Activated T-cell treated with anti-CD3 and anti-CD28 coated beads, Interleukin-2, amount 50 U/mL, for 4 hours (primary cell): ENCODE measurements around the gene XAF1. TPM values are rescaled to one million over a fixed set of nuclear protein-coding genes. Genes with fewer than 3 reads are reported as not detected.
"Not testable (repeated sequence)": the region's sequence is repeated elsewhere in the genome, so short reads cannot be mapped to it uniquely, and the experiment has no call there.

Source experiments
- ATAC-seq, 2 donors: fragments of 200-7000 bp; cut with Tn5 transposase; one replicate each; pipeline ENCODE4 v1.10.0; 2021
- DNase-seq: peaks from one replicate; pipeline ENCODE4 v3.0.0-alpha.2; 2020
- H3K27me3 Mint-ChIP-seq: one replicate; pipeline ENCODE4 v1.8.0; 2021; ENCODE audit warnings: low read depth, mixed read lengths
- H3K36me3 Mint-ChIP-seq: one replicate; pipeline ENCODE4 v1.8.0; 2022; ENCODE audit warnings: mixed read lengths; ENCODE audit not compliant: insufficient read depth
- H3K4me1 Mint-ChIP-seq: one replicate; pipeline ENCODE4 v1.8.0; 2021; ENCODE audit warnings: low read depth, mixed read lengths
- H3K4me3 Mint-ChIP-seq: one replicate; pipeline ENCODE4 v1.8.0; 2021; ENCODE audit warnings: mild to moderate bottlenecking, moderate library complexity, mixed read lengths
- H3K9me3 Mint-ChIP-seq: one replicate; pipeline ENCODE4 v1.8.0; 2021; ENCODE audit warnings: mixed read lengths
- total RNA-seq, 3 donors: library from RNA; stranded (reverse); gene quantifications; one replicate each; pipeline ENCODE4 v1.2.1, GENCODE V29; 2021

XAF1 gene
- total RNA-seq, 3 donors from 2014 or later: 3.9 to 10.1 (median 7.8) TPM

- Mint-ChIP-seq H3K9me3 (no peaks in the 10 kb centered on the region), H3K4me1 (no peaks in the 10 kb centered on the region), H3K36me3 (no peaks in the 10 kb centered on the region), H3K4me3 (no peak overlapping the region), H3K27me3 (peaks cover 45% of the 10 kb centered on the region)
- DNase-seq (no peak), ATAC-seq (no peak)
Observed at GRCh38 chr17:6721744-6722143, 34.1 kb upstream of the XAF1 start.

DNA sequence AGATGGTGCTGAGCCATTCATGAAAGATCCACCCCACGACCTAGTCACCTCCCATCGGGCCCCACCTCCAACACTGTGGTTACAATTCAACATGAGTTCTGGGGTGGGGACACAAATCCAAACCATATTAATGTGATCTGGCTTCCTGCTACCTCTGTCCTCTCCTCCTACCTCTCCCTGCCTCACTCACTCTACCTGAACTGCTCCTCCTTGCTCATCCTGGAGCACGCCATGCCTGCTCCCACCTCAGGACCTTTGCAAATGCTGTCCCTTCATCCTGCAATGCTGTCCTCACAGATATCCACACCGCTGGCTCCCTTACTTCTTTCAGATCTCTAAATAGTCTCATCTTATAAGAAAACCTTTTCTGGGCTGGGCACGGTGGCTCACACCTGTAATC, 31.8 kb upstream of the XAF1 start:
- Mint-ChIP-seq H3K9me3 (no peaks in the 10 kb centered on the region), H3K4me1 (no peaks in the 10 kb centered on the region), H3K36me3 (no peaks in the 10 kb centered on the region), H3K27me3 (peaks cover 35% of the 10 kb centered on the region), H3K4me3 (no peak overlapping the region)
- DNase-seq (no peak), ATAC-seq (no peak)

DNA sequence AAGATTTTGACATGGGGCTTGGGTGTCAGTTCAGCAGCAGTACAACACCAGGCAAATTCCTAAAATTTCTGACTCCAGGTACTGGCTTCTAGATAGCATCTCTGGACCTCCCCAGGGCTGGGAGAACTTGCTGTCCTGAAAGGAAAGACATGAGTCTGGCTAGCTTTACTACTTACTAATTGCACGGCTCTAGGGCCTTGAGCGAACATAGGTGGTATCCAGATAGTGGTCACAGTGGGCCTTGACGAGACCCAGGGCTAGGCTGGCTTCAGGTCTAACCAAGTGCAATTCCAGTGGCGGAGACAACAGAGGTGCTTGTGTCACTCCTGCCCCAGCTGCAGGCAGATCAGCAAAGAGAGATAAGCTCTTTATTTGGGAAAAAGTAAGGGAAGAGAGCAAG, 26.3 kb upstream of the XAF1 start:
- no peak overlapping the region for H3K4me3 Mint-ChIP-seq
- ATAC-seq (no peak), DNase-seq (no peak)
- H3K9me3 Mint-ChIP-seq: no peaks in the 10 kb centered on the region
- no peaks in the 10 kb centered on the region for H3K4me1 Mint-ChIP-seq
- no peaks in the 10 kb centered on the region for H3K36me3 Mint-ChIP-seq
- peaks cover 17% of the 10 kb centered on the region for H3K27me3 Mint-ChIP-seq

DNA sequence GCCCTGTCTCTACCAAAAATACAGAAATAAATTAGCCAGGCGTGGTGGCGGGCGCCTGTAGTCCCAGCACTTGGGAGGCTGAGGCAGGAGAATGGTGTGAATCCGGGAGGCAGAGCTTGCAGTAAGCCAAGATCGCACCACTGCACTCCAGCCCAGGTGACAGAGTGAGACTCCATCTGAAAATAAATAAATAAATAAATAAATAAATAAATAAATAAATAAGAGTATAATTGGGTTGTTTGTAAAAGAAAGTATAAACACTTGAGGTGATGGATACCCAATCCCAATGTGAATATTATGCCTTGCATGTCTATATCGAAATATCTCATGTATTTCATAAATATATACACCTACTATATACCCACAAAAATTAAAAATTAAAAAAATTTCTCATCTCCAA, 9.2 kb upstream of the XAF1 start:
- H3K36me3 Mint-ChIP-seq, ATAC-seq, H3K4me3 Mint-ChIP-seq, H3K4me1 Mint-ChIP-seq, DNase-seq, H3K9me3 Mint-ChIP-seq: not testable (repeated sequence)
- H3K27me3 Mint-ChIP-seq: peaks cover 23% of the 10 kb centered on the region

DNA sequence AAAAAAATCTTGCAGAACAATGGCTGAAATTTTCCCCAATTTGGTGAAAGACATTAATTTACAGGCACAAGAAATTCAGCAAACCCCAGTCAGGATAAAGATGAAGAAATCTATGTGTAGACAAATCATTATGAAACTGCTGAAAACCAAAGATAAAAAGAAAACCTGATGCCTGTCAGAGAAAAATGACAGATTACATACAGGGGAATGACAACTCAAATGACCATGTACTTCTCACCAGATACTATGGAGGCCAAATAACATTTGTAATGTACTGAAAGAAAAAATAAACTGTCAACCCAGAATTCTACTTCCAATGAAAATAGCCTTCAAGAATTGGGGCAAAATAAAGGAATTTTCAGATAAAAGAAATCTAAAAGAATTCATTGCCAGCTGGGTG, 7.2 kb upstream of the XAF1 start:
- Mint-ChIP-seq H3K36me3 (no peaks in the 10 kb centered on the region), H3K27me3 (peaks cover 10% of the 10 kb centered on the region), H3K9me3 (peaks cover 3% of the 10 kb centered on the region), H3K4me1 (peaks cover 9% of the 10 kb centered on the region), H3K4me3 (no peak overlapping the region)
- DNase-seq: no peak
- ATAC-seq: no peak

GRCh38 chr17:6749519-6749918, 6.3 kb upstream of the XAF1 start:
- H3K36me3 Mint-ChIP-seq: no peaks in the 10 kb centered on the region
- no peak for DNase-seq
- no peak overlapping the region for H3K4me3 Mint-ChIP-seq
- H3K9me3 Mint-ChIP-seq: peaks cover 3% of the 10 kb centered on the region
- peaks cover 5% of the 10 kb centered on the region for H3K27me3 Mint-ChIP-seq
- H3K4me1 Mint-ChIP-seq: peaks cover 9% of the 10 kb centered on the region
- no peak for ATAC-seq

DNA sequence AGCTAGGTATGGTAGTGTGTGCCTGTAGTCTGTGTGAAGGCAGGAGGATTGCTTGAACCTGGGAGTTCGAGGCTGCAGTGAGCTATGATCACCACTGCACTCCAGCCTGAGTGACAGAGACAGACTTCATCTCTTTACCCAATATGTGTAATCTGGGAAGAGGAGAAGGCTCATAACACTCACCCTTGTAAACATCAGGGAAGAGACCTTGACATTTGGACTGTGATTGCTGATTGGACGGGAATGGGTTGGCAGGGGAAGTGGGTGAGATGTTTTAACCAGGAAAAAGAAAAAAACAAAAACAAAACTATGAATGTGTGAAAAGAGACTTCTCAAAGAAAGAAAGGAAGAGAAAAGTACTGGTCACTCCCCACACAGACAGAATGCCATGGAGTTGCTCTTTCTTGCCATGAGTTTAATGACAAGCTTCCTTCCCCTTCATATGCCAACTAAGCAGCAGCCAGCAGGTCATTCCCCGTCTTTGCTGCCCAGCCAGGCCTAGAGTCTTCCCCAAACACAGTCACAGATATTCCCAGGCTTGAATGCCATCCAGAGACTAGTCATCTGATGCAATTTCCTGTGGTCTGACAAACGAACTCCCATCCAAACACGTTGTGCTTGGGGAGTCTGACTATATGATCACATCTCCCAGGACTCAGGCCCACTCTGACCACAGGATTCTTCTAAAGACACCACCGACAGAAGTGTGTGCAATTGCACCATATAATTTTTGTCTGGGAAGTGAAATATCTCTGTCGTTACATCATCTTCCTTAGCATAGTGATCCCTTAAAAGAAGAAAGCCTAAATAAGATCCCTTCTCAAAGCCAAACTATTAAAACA, 3.6 kb upstream of the XAF1 start:
- DNase-seq: no peak
- peaks cover 1% of the 10 kb centered on the region for H3K36me3 Mint-ChIP-seq
- peaks cover 3% of the 10 kb centered on the region for H3K9me3 Mint-ChIP-seq
- peaks cover 28% of the 10 kb centered on the region for H3K4me1 Mint-ChIP-seq
- H3K27me3 Mint-ChIP-seq: no peaks in the 10 kb centered on the region
- no peak overlapping the region for H3K4me3 Mint-ChIP-seq
- no peak for ATAC-seq

- Mint-ChIP-seq H3K9me3 (peaks cover 3% of the 10 kb centered on the region), H3K27me3 (no peaks in the 10 kb centered on the region), H3K4me1 (peaks cover 34% of the 10 kb centered on the region), H3K4me3 (no peak overlapping the region), H3K36me3 (peaks cover 7% of the 10 kb centered on the region)
- DNase-seq (peak; percentile 43), ATAC-seq (peak in 1 of 2 donors; percentile 25)
Observed at GRCh38 chr17:6753006-6753445, 2.8 kb upstream of the XAF1 start.

- DNase-seq (no peak), ATAC-seq (no peak)
- Mint-ChIP-seq H3K36me3 (peaks cover 12% of the 10 kb centered on the region), H3K27me3 (no peaks in the 10 kb centered on the region), H3K4me1 (peaks cover 40% of the 10 kb centered on the region), H3K4me3 (no peak overlapping the region), H3K9me3 (peaks cover 3% of the 10 kb centered on the region)
Observed at GRCh38 chr17:6753546-6753945, 2.3 kb upstream of the XAF1 start.

DNA sequence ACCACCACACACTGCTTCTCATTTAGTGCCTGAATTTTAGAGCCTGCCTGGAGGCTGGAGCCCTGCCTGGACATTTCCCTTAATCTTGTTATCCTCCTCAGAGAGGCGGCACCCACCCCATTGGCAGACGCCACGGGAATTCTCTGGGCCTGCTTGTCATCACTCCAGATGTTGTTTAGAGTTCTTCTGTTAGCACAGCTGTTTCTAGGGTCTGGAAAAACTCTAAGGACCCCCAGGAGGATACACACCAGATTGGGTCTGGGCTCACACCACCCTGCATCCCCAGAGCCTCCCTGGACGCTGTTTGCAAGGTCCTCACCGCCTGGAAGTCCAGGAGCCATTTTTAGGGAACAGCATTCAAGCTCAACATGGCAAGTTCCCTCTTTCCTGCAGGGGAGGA, 565 bp upstream of the XAF1 start:
- DNase-seq: no peak
- H3K36me3 Mint-ChIP-seq: peaks cover 24% of the 10 kb centered on the region
- H3K27me3 Mint-ChIP-seq: no peaks in the 10 kb centered on the region
- no peak for ATAC-seq
- H3K4me3 Mint-ChIP-seq: peak overlapping the region; percentile 89
- peaks cover 44% of the 10 kb centered on the region for H3K4me1 Mint-ChIP-seq
- no peaks in the 10 kb centered on the region for H3K9me3 Mint-ChIP-seq

GRCh38 chr17:6756425-6757031, 682 bp downstream of the XAF1 start:
- H3K9me3 Mint-ChIP-seq: no peaks in the 10 kb centered on the region
- DNase-seq (no peak), ATAC-seq (peak in 1 of 2 donors; percentile 32)
- peaks cover 32% of the 10 kb centered on the region for H3K36me3 Mint-ChIP-seq
- peaks cover 44% of the 10 kb centered on the region for H3K4me1 Mint-ChIP-seq
- no peaks in the 10 kb centered on the region for H3K27me3 Mint-ChIP-seq
- peak overlapping the region; percentile 89 for H3K4me3 Mint-ChIP-seq

DNA sequence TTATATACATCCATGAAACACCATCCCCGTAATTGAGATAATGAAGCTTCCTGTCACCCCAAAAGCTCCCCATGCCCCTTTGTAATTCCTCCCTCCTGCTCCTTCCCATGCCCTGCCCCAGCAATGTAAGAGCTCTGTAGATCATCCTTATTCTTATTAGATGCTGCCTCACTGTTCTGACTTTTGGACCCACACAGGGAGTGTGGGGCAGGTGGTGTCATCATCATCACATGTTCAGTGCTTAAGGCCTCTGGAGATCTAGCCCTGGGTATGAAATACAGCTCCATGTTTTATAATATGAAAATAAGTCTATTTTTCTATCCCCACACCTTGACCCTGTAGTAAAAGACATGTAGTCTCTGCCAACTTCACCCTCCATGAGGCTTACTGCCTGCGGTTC, 1.9 kb downstream of the XAF1 start:
- peak overlapping the region; percentile 72 for H3K4me3 Mint-ChIP-seq
- no peaks in the 10 kb centered on the region for H3K27me3 Mint-ChIP-seq
- H3K36me3 Mint-ChIP-seq: peaks cover 42% of the 10 kb centered on the region
- ATAC-seq: no peak
- no peak for DNase-seq
- H3K4me1 Mint-ChIP-seq: peaks cover 39% of the 10 kb centered on the region
- H3K9me3 Mint-ChIP-seq: no peaks in the 10 kb centered on the region

DNA sequence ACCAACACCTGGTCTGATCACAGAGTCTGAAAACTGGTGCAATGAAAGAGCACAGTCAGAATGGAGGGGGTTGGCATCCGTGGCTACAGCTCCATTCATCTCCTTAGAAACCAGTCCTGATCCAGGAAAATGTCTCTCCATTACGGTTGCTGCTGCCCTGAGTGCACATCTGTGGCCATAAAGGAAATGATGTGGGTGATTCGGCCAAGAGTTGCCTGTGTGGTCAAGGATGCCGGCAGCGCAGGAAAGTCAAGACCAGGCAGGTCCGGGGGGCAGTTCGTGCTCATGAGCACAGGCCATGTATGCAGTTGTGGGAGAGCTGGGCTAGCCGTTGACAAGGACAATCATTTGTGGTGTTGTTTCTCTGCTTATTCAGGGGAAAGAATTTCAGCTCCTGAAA, 5.9 kb downstream of the XAF1 start:
- no peak overlapping the region for H3K4me3 Mint-ChIP-seq
- DNase-seq: no peak
- peaks cover 23% of the 10 kb centered on the region for H3K4me1 Mint-ChIP-seq
- H3K27me3 Mint-ChIP-seq: no peaks in the 10 kb centered on the region
- H3K36me3 Mint-ChIP-seq: peaks cover 80% of the 10 kb centered on the region
- no peak for ATAC-seq
- H3K9me3 Mint-ChIP-seq: peaks cover 14% of the 10 kb centered on the region

- ATAC-seq (no peak), DNase-seq (no peak)
- H3K4me3 Mint-ChIP-seq: no peak overlapping the region
- H3K9me3 Mint-ChIP-seq: peaks cover 48% of the 10 kb centered on the region
- H3K36me3 Mint-ChIP-seq: peaks cover 93% of the 10 kb centered on the region
- no peaks in the 10 kb centered on the region for H3K27me3 Mint-ChIP-seq
- H3K4me1 Mint-ChIP-seq: peaks cover 2% of the 10 kb centered on the region
Observed at GRCh38 chr17:6768447-6768846, 12.6 kb downstream of the XAF1 start.

DNA sequence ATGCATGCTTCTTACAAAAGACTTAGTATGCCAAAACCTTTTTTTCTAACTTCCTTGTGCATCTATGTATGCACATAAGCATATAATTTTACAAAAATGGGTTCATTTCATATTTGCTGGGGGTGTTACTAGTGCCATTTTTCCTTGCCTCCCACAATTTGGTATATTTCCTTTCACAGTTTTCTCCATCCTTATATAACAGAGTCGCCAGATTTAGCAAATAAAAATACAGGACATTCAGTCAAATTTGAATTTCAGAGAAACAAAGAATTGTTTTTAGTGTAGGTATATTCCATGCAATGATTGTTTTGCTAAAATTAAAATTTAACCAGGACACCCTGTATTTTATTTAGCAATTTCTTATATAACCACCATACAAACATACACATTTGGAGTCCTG, 16.2 kb downstream of the XAF1 start:
- H3K27me3 Mint-ChIP-seq: peaks cover 3% of the 10 kb centered on the region
- ATAC-seq: no peak
- H3K9me3 Mint-ChIP-seq: peaks cover 40% of the 10 kb centered on the region
- peaks cover 4% of the 10 kb centered on the region for H3K4me1 Mint-ChIP-seq
- no peak overlapping the region for H3K4me3 Mint-ChIP-seq
- no peak for DNase-seq
- peaks cover 67% of the 10 kb centered on the region for H3K36me3 Mint-ChIP-seq
